NCI-H2196 (cell line): ENCODE measurements around the gene ABHD12.
"Not testable (repeated sequence)": the region's sequence is repeated elsewhere in the genome, so short reads cannot be mapped to it uniquely, and the experiment has no call there.

ENCODE experiments used
- DNase-seq: peaks from one replicate; lab custom pipeline; 2025; ENCODE audit not compliant: unreplicated experiment; lab: John Stamatoyannopoulos, UW

The ABHD12 gene

DNA sequence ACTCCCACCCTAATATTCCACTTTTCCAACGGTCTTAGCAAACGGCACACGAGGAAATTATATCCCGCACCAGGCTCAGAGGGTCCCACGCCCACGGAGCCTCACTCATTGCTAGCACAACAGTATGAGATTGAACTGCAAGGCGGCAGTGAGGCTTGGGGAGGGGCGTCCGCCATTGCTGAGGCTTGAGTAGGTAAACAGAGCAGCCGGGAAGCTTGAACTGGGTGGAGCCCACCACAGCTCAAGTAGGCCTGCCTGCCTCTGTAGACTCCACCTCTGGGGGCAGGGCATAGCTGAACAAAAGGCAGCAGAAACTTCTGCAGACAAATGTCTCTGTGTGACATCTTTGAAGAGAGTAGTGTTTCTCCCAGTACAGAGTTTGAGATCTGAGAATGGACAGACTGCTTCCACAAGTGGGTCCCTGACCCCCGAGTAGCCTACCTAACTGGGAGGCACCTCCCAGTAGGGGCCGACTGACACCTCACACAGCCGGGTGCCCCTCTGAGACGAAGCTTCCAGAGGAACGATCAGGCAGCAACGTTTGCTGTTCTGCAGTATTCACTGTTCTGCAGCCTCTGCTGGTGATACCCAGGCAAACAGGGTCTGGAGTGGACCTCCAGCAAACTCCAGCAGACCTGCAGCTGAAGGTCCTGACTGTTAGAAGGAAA, 129.7 kb downstream of the ABHD12 start:
- DNase-seq: not testable (repeated sequence)

DNA sequence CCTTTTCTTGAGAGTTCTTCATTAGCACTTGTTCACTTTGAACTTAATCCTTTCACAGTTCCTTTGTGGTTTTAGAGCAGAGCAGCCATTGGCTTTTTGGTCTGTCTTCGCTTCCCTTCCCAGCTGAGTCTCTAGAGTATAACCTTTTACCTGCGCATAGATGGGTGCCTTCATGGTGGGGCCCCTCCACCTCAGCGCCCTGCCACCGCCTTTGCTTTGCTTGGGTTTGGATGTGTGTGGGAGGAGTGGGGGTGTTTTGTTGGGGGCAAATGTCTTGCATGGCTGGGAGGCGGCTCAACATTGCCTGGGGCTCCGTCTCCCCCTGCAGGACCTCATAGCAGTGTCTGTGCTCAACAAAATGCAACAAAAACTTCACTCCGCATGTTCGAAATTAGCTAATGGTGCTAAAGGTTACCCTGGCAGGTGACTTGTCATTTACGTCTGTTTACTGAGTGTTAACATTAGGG, 130.8 kb downstream of the ABHD12 start:
- no peak for DNase-seq

- no peak for DNase-seq
Observed at GRCh38 chr20:25259358-25259757, 131.3 kb downstream of the ABHD12 start.

DNA sequence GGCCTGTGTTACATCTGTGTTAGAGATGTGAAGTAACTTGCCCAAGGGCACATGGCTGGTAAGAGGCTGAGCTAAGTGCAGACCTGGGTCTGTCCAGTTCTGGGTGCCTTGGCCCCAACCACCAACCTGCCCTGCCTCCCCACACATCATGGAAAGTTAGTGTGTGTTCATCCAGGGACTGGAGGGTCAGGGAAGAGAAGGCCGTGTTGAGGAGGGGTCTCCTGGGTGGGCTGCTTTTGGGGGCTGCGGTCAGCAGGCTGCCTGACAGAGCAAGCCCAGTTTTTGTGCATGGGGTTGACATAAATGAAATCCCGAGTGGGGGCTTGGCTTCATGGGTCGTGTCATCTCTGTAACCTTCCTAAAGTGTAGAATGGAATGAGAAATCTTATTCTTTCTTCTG, 131.8 kb downstream of the ABHD12 start:
- DNase-seq: no peak

DNA sequence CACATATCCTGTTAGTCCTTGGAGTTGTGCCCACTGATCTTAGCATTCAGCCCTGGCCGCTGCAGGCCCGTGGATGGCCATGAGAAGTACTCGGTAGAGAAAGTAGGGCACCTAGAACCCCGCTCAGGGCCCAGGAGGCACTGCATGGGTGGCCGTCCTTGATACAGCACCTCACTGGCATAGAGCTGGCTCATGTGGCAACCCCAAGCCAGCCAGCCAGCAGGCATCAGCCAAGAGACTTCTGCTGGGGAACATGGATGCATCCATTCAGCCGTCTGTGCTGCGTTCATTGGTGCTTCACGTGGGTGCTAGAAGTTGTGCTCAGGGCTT, 132.2 kb downstream of the ABHD12 start:
- DNase-seq: no peak

GRCh38 chr20:25257756-25258475, 132.7 kb downstream of the ABHD12 start:
- no peak for DNase-seq

DNA sequence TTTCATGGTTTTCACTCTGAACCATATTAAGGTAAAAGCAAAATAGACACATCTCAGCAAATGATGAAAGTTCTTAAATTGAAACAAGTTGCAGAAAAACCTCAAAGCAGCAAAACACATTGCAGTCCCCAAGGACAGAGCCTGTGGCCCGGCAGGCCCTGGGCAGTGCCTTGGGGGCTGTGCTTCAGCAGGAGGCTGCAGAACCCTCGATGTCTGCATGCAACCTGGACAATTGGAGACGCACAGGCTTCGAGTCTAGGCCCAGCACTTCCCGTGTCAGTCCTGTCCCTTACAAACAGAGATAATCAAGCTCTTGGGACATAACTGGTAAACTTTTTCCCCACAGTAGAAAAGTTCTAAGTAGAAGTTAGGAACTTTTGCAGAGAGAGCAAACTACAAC, 133.5 kb downstream of the ABHD12 start:
- no peak for DNase-seq

DNA sequence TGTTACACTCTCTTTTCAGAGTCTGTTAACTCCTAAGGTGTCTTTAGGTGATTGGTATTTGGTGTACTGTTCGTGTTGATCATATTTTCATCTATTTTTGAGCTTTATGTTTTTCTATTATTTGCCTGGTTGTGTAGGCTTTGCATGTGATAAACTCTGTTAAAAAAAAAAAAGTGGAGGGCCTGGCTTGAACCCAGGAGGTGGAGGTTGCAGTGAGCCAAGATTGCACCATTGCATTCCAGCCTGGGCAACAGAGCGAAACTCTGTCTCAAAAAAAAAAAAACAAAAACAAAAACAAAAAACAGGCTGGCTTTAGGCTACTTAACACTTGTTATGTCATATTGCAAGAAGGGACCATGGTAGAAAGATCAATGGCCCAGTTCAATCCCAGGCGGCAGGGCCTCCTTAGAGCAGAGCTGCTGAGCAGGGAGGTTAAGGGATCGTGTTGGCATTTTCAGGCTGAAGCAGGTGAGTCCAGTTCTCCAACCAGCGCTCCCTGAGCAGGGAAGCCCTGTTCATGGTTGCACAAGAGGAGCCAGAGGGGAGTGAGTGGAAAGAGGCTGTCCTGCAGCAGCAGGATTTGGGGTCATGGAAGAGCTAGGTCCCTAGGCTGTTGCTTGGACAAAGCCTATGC, 134.3 kb downstream of the ABHD12 start:
- no peak for DNase-seq

GRCh38 chr20:25254986-25255680, 135.5 kb downstream of the ABHD12 start:
- no peak for DNase-seq

DNA sequence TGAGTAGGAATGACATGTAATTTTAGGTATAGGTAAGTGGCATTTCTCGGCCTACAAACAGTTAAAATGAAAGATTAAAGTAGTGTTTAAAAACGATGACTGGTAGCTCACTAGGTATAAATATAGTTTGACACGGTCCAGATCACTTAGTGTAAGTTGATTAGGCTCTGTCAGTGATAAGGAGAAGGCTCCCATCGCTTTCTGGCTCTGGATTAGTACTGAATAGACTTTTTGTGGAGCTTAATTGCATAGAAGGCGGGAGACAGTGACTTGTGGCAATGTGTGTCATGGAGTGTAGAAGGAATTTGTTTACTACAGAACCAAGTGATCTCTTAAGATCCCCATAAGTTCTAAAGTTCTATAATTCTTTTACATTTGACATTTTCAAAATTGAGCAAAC, 136.1 kb downstream of the ABHD12 start:
- DNase-seq: no peak

GRCh38 chr20:25253606-25254275, 136.9 kb downstream of the ABHD12 start:
- no peak for DNase-seq

GRCh38 chr20:25252686-25253421, 137.8 kb downstream of the ABHD12 start:
- peak; percentile 32 for DNase-seq

- DNase-seq: no peak
Observed at GRCh38 chr20:25252230-25252651, 138.4 kb downstream of the ABHD12 start.

DNA sequence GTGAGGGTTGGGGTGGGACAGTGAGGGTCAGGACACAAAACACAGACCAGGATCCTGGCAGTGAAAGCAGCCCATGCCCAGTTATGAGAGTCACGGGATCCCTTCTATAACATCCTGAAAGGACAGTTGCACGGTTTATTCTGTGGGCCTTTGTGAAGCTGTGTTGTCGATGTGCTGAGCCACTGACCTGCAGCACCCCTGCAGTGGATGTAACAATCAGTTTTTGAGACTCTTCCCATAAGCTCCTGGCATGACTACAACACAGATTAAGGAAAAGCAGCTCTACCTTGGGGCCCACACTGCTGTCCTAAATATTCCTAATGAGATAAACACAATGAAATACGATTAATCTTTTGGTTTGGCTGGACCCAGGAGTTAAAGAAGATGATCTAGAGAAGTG, 139.1 kb downstream of the ABHD12 start:
- no peak for DNase-seq

DNA sequence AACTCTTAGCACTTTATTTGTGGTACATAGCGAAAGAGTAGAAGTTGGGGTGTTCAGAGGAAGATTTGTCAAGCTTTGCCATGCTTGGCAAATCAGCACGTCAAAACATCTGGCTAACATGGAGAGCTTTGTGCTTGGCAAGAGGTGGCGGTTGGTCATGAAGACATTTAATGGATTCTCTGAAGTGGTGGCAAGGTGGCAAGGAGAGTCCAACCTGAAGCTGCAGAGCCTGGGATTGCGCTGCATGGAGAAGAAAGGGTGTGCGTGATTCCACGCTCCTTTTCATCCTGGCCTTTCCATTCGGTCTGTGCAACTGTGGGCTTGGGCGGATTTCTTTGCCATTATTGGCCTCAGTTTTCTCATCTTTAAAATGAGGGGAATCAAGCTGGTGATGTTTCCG, 139.6 kb downstream of the ABHD12 start:
- no peak for DNase-seq

GRCh38 chr20:25250508-25250907, 140.1 kb downstream of the ABHD12 start:
- no peak for DNase-seq
